IPS DF 6.9 (cell line): ENCODE measurements around the gene CAPRIN2.

Source experiments
- DNase-seq: peaks from one replicate; pipeline ENCODE4 v3.0.0-alpha.2; 2013; ENCODE audit warnings: low read depth, low spot score
- H3K27ac ChIP-seq: one replicate; pipeline ENCODE4 v1.5.1; 2013; ENCODE audit warnings: low read length, control low read depth
- H3K27me3 ChIP-seq: 2 replicates; pipeline ENCODE4 v1.6.1; 2013; ENCODE audit warnings: mild to moderate bottlenecking, low read length; ENCODE audit not compliant: control insufficient read depth, insufficient read depth
- H3K36me3 ChIP-seq: 2 replicates; pipeline ENCODE4 v1.6.1; 2013; ENCODE audit warnings: low read length; ENCODE audit not compliant: control insufficient read depth, insufficient read depth
- H3K4me1 ChIP-seq: 2 replicates; pipeline ENCODE4 v1.6.1; 2013; ENCODE audit warnings: low read length; ENCODE audit not compliant: control insufficient read depth, insufficient read depth
- H3K4me3 ChIP-seq: 2 replicates; pipeline ENCODE4 v1.5.1; 2013; ENCODE audit warnings: mild to moderate bottlenecking, low read length
- H3K9me3 ChIP-seq: 2 replicates; pipeline ENCODE4 v1.6.1; 2013; ENCODE audit warnings: low read length, inconsistent platforms; ENCODE audit not compliant: control insufficient read depth, insufficient read depth
- WGBS: extraction: QIAGEN DNeasy Blood & Tissue Kit; methylation state at CpG from one replicate; pipeline ENCODE4 v1.1.7; 2013; ENCODE audit warnings: mixed read lengths, missing lambda C conversion rate; ENCODE audit not compliant: insufficient read length, insufficient coverage; 5-methylcytosine and 5-hydroxymethylcytosine counted together

Gene CAPRIN2

GRCh38 chr12:30761730-30762129 lies 7.0 kb upstream of the CAPRIN2 start:
- no peaks in the 10 kb centered on the region for H3K9me3 ChIP-seq
- H3K27me3 ChIP-seq, result no peaks in the 10 kb centered on the region
- no peak overlapping the region for H3K27ac ChIP-seq
- no peak overlapping the region for H3K4me3 ChIP-seq
- no peaks in the 10 kb centered on the region for H3K36me3 ChIP-seq
- no peak for DNase-seq
- no CpG with 5 or more reads among the region's 2 CpGs for WGBS
- no peaks in the 10 kb centered on the region for H3K4me1 ChIP-seq

DNA sequence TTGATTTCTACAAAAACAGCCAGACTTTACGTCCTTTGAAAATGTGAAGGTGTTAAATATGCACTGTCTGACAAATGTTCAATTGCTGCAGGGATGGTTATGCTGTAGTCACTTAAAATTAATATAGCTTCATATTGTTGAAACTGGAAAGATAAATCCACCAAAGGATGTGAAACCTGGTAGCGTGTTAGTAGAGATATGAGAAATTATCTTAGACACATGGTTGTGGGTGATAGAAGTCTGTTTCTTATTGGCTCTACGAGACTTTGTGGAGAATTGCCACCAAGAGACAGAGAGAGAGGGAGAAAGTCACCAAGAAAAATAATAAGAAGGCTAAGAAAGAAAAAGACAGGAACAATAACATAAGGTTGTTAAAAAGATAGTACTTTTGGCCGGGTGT lies 2.6 kb upstream of the CAPRIN2 start:
- H3K9me3 ChIP-seq, result no peaks in the 10 kb centered on the region
- WGBS, result no CpG with 5 or more reads among the region's 4 CpGs
- DNase-seq, result no peak
- H3K27ac ChIP-seq, result no peak overlapping the region
- peaks cover 3% of the 10 kb centered on the region; the same call in 1 of the 2 replicates for H3K4me1 ChIP-seq
- H3K4me3 ChIP-seq, result no peak overlapping the region
- H3K27me3 ChIP-seq, result no peaks in the 10 kb centered on the region
- H3K36me3 ChIP-seq, result no peaks in the 10 kb centered on the region

DNA sequence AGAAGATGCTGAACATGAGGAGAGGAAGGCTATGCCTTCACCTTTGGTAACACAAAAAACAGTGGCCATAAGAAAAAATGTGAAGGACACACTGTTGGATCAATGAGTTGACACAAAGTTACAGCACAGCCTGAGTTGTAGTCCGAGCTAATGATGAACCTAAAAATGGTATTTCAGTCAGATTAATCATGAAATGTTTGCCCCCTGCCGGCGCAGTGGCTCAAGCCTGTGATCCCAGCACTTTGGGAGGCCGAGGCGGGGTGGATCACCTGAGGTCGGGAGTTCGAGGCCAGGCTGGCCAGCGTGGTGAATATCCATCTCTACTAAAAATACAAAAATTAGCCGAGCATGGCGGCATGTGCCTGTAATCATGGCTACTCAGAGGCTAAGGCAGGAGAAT lies 1.3 kb upstream of the CAPRIN2 start:
- no peaks in the 10 kb centered on the region for H3K36me3 ChIP-seq
- no peaks in the 10 kb centered on the region for H3K27me3 ChIP-seq
- H3K9me3 ChIP-seq, result no peaks in the 10 kb centered on the region
- no peak overlapping the region for H3K27ac ChIP-seq
- no peak overlapping the region for H3K4me3 ChIP-seq
- peaks cover 3% of the 10 kb centered on the region; the same call in 1 of the 2 replicates for H3K4me1 ChIP-seq
- no CpG with 5 or more reads among the region's 10 CpGs for WGBS
- no peak for DNase-seq

DNA sequence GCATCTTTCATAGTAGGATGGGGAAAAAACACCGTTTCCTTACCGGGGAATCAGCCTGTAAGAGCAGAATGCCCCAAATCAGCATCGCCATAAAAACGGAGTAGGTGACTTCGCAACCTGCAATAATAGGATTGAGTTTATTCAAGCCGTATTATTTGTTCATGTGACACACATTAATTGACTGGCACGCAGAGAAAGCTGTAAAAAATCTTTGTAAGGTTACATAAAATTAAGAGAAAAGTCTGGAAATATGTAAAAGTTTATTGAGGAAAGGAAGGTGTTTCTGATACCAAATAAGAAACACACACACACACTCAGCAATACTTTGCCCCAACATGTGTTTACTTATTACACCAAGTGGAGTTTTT lies 628 bp upstream of the CAPRIN2 start:
- H3K36me3 ChIP-seq, result no peaks in the 10 kb centered on the region
- H3K4me3 ChIP-seq, result peak overlapping the region; percentile 59; the same call in 1 of the 2 replicates
- no peaks in the 10 kb centered on the region for H3K9me3 ChIP-seq
- H3K27me3 ChIP-seq, result no peaks in the 10 kb centered on the region
- no CpG with 5 or more reads among the region's 7 CpGs for WGBS
- peaks cover 3% of the 10 kb centered on the region; the same call in 1 of the 2 replicates for H3K4me1 ChIP-seq
- H3K27ac ChIP-seq, result no peak overlapping the region
- no peak for DNase-seq

- no CpG with 5 or more reads among the region's 40 CpGs for WGBS
- H3K36me3 ChIP-seq, result no peaks in the 10 kb centered on the region
- DNase-seq, result no peak
- peaks cover 3% of the 10 kb centered on the region; the same call in 1 of the 2 replicates for H3K4me1 ChIP-seq
- no peaks in the 10 kb centered on the region for H3K27me3 ChIP-seq
- H3K4me3 ChIP-seq, result peak overlapping the region; percentile 59; the same call in 1 of the 2 replicates
- H3K9me3 ChIP-seq, result no peaks in the 10 kb centered on the region
- no peak overlapping the region for H3K27ac ChIP-seq
Measured at GRCh38 chr12:30754383-30754749, 385 bp downstream of the CAPRIN2 start.

GRCh38 chr12:30753751-30754382 lies 884 bp downstream of the CAPRIN2 start:
- H3K4me3 ChIP-seq, result peak overlapping the region; percentile 59; the same call in 1 of the 2 replicates
- DNase-seq, result no peak
- peaks cover 3% of the 10 kb centered on the region; the same call in 1 of the 2 replicates for H3K4me1 ChIP-seq
- H3K9me3 ChIP-seq, result no peaks in the 10 kb centered on the region
- no CpG with 5 or more reads among the region's 18 CpGs for WGBS
- no peak overlapping the region for H3K27ac ChIP-seq
- H3K36me3 ChIP-seq, result no peaks in the 10 kb centered on the region
- H3K27me3 ChIP-seq, result no peaks in the 10 kb centered on the region

DNA sequence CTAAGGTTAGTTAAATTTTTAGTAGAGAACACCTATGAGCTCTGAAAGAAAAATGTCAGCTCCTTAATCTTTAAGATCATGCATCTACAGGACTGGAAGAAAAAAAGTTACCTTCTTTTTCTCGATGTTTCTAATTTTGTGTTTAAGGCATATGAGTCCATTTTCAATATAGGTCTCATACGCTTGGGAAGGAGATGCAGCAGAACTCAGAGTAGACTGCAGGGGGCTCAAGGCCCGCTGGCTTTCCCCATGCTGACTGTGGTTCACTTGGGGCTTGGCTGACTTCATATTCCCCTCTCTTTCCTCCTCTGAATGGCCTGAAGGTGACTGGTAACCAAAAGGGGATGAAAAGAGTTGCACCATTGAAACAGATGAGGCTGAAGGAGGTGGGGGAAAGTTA lies 1.5 kb downstream of the CAPRIN2 start:
- Histone ChIP-seq H3K4me3 (peak overlapping the region; percentile 10; the same call in 1 of the 2 replicates), H3K27ac (no peak overlapping the region), H3K9me3 (no peaks in the 10 kb centered on the region), H3K36me3 (no peaks in the 10 kb centered on the region), H3K4me1 (peaks cover 3% of the 10 kb centered on the region; the same call in 1 of the 2 replicates), H3K27me3 (no peaks in the 10 kb centered on the region)
- peak; percentile 35 for DNase-seq
- WGBS, result no CpG with 5 or more reads among the region's 3 CpGs

DNA sequence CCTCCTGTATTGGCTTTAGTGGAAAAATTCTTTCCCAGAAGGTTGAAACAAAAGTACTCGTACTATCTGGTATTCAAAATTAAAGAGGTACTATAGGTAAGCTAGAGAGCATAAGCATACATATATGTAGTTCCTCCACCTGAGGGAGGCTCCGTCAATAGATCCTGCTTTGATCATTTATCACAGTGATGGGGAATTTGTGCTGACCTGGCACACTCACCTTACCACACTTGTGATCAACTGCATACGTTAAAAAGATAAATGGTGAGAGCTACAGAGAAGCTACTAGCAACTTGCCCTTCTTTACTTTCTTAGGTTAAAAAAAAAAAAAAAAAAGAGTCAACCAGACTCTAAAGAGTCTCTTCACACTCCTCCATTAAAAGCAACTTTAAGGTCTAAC lies 2.5 kb downstream of the CAPRIN2 start:
- no peak overlapping the region for H3K4me3 ChIP-seq
- WGBS, result no CpG with 5 or more reads among the region's 3 CpGs

GRCh38 chr12:30748147-30748546 lies 6.6 kb downstream of the CAPRIN2 start:
- no peaks in the 10 kb centered on the region for H3K9me3 ChIP-seq
- H3K4me1 ChIP-seq, result no peaks in the 10 kb centered on the region; the same call in 1 of the 2 replicates
- H3K27ac ChIP-seq, result no peak overlapping the region
- no peaks in the 10 kb centered on the region for H3K36me3 ChIP-seq
- H3K27me3 ChIP-seq, result no peaks in the 10 kb centered on the region
- DNase-seq, result no peak
- no peak overlapping the region for H3K4me3 ChIP-seq
- no CpG with 5 or more reads among the region's 2 CpGs for WGBS

More for the DNA sequence above, 2.5 kb downstream of the CAPRIN2 start:
- no peak overlapping the region for H3K27ac ChIP-seq
- no peaks in the 10 kb centered on the region for H3K36me3 ChIP-seq
- no peaks in the 10 kb centered on the region for H3K9me3 ChIP-seq
- H3K27me3 ChIP-seq, result no peaks in the 10 kb centered on the region
- DNase-seq, result no peak
- H3K4me1 ChIP-seq, result peaks cover 3% of the 10 kb centered on the region; the same call in 1 of the 2 replicates

- Histone ChIP-seq H3K27ac (no peak overlapping the region), H3K4me1 (no peaks in the 10 kb centered on the region; the same call in 1 of the 2 replicates), H3K36me3 (no peaks in the 10 kb centered on the region), H3K27me3 (no peaks in the 10 kb centered on the region), H3K9me3 (no peaks in the 10 kb centered on the region), H3K4me3 (no peak overlapping the region)
- WGBS, result no CpG with 5 or more reads among the region's 4 CpGs
- no peak for DNase-seq
Measured at GRCh38 chr12:30746190-30746589, 8.6 kb downstream of the CAPRIN2 start.

DNA sequence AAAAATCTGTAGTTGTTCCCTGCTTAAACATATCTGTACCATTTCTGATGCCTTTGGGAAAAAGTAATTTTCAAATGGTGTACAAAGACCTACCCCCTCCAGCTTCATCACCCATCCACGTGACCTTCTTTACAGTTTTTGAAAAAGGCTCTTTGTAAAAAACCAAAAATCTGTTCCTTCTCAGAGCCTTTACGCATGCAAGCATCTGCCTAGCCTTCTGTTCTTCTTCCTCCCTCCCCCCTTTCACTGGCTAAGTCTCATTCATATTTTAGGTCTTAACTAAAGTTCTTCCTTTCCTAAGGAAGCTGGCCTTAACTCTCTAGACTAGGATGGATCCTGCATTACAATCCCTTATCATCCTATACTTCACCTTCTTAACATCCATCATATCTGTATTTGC lies 10.4 kb downstream of the CAPRIN2 start:
- no peaks in the 10 kb centered on the region for H3K9me3 ChIP-seq
- no peaks in the 10 kb centered on the region for H3K27me3 ChIP-seq
- H3K27ac ChIP-seq, result no peak overlapping the region
- WGBS, result no CpG with 5 or more reads among the region's 2 CpGs
- no peaks in the 10 kb centered on the region; the same call in 1 of the 2 replicates for H3K4me1 ChIP-seq
- no peak for DNase-seq
- H3K4me3 ChIP-seq, result no peak overlapping the region
- no peaks in the 10 kb centered on the region for H3K36me3 ChIP-seq
